Measurements from ENCODE around the gene MYO3B.

The MYO3B gene

GRCh38 chr2:170689481-170689880 is 511.5 kb downstream of the MYO3B start:
- CTCF ChIA-PET, result interaction anchor here (0.6 to 1.3 kb wide), 2 partner anchors 77 to 280 kb away, joined by 3 to 5 read pairs; no protein-coding TSS in a partner anchor
- POLR2A ChIA-PET, result no interaction called here
- Histone ChIP-seq H3K4me1 (ENCODE audit: control insufficient read depth, insufficient read depth, low read length) (no peaks in the 10 kb centered on the region), H3K36me3 (ENCODE audit: control insufficient read depth in 2 of 2, insufficient read depth in 1 of 2, low read length in 2 of 2) (no peaks in the 10 kb centered on the region), H3K27ac (ENCODE audit: extremely low read depth, low read depth, low read length) (no peak overlapping the region), H3K9me3 (ENCODE audit: control insufficient read depth, insufficient read depth, low read depth, low read length) (no peaks in the 10 kb centered on the region), H3K4me3 (ENCODE audit: low read depth, low read length) (no peak overlapping the region)
- TF ChIP-seq OSR2 (tag by site-specific recombination; IDR thresholded peaks at IDR 0.05) (no peak), ZNF843 (tag by site-specific recombination; IDR thresholded peaks at IDR 0.05) (no peak), ZNF146 (tag by site-specific recombination; IDR thresholded peaks at IDR 0.05) (no peak), ZNF266 (tag by site-specific recombination; IDR thresholded peaks at IDR 0.05; ENCODE audit: low read depth) (no peak), ZSCAN30 (tag by site-specific recombination; IDR thresholded peaks at IDR 0.05) (no peak), ZNF184 (tag by site-specific recombination; IDR thresholded peaks at IDR 0.05) (no peak), KLF1 (tag by site-specific recombination; IDR thresholded peaks at IDR 0.05) (no peak), ZNF26 (tag by site-specific recombination; IDR thresholded peaks at IDR 0.05) (no peak), ZNF658 (tag by site-specific recombination; IDR thresholded peaks at IDR 0.05) (no peak), FEZF1 (tag by site-specific recombination; IDR thresholded peaks at IDR 0.05) (no peak), ZNF140 (tag by site-specific recombination; IDR thresholded peaks at IDR 0.05) (no peak), ZNF777 (tag by site-specific recombination; IDR thresholded peaks at IDR 0.05; ENCODE audit: borderline replicate concordance) (no peak), ZNF530 (tag by site-specific recombination; IDR thresholded peaks at IDR 0.05; ENCODE audit: low read depth) (no peak), GLI4 (tag by site-specific recombination; IDR thresholded peaks at IDR 0.05) (no peak)
- TF ChIP-seq, protein P1, sequence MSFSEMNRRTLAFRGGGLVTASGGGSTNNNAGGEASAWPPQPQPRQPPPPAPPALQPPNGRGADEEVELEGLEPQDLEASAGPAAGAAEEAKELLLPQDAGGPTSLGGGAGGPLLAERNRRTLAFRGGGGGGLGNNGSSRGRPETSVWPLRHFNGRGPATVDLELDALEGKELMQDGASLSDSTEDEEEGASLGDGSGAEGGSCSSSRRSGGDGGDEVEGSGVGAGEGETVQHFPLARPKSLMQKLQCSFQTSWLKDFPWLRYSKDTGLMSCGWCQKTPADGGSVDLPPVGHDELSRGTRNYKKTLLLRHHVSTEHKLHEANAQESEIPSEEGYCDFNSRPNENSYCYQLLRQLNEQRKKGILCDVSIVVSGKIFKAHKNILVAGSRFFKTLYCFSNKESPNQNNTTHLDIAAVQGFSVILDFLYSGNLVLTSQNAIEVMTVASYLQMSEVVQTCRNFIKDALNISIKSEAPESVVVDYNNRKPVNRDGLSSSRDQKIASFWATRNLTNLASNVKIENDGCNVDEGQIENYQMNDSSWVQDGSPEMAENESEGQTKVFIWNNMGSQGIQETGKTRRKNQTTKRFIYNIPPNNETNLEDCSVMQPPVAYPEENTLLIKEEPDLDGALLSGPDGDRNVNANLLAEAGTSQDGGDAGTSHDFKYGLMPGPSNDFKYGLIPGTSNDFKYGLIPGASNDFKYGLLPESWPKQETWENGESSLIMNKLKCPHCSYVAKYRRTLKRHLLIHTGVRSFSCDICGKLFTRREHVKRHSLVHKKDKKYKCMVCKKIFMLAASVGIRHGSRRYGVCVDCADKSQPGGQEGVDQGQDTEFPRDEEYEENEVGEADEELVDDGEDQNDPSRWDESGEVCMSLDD (tag by site-specific recombination; IDR thresholded peaks at IDR 0.05), result no peak

GRCh38 chr2:170690640-170691039 is 512.7 kb downstream of the MYO3B start:
- POLR2A ChIA-PET, result no interaction called here
- Histone ChIP-seq H3K9me3 (ENCODE audit: control insufficient read depth, insufficient read depth, low read depth, low read length) (no peaks in the 10 kb centered on the region), H3K27ac (ENCODE audit: extremely low read depth, low read depth, low read length) (no peak overlapping the region), H3K4me1 (ENCODE audit: control insufficient read depth, insufficient read depth, low read length) (peaks cover 3% of the 10 kb centered on the region; the same call in 1 of the 2 replicates), H3K4me3 (ENCODE audit: low read depth, low read length) (no peak overlapping the region), H3K36me3 (ENCODE audit: control insufficient read depth in 2 of 2, insufficient read depth in 1 of 2, low read length in 2 of 2) (no peaks in the 10 kb centered on the region)
- CTCF ChIA-PET, result no interaction called here
- no peak for TF ChIP-seq IKZF3 (tag by site-specific recombination; IDR thresholded peaks at IDR 0.05)
- TF ChIP-seq, protein P2, sequence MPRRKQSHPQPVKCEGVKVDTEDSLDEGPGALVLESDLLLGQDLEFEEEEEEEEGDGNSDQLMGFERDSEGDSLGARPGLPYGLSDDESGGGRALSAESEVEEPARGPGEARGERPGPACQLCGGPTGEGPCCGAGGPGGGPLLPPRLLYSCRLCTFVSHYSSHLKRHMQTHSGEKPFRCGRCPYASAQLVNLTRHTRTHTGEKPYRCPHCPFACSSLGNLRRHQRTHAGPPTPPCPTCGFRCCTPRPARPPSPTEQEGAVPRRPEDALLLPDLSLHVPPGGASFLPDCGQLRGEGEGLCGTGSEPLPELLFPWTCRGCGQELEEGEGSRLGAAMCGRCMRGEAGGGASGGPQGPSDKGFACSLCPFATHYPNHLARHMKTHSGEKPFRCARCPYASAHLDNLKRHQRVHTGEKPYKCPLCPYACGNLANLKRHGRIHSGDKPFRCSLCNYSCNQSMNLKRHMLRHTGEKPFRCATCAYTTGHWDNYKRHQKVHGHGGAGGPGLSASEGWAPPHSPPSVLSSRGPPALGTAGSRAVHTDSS (tag by site-specific recombination; IDR thresholded peaks at IDR 0.05), result no peak
- TF ChIP-seq, protein P3, sequence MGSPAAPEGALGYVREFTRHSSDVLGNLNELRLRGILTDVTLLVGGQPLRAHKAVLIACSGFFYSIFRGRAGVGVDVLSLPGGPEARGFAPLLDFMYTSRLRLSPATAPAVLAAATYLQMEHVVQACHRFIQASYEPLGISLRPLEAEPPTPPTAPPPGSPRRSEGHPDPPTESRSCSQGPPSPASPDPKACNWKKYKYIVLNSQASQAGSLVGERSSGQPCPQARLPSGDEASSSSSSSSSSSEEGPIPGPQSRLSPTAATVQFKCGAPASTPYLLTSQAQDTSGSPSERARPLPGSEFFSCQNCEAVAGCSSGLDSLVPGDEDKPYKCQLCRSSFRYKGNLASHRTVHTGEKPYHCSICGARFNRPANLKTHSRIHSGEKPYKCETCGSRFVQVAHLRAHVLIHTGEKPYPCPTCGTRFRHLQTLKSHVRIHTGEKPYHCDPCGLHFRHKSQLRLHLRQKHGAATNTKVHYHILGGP (tag by site-specific recombination; IDR thresholded peaks at IDR 0.05), result no peak
- TF ChIP-seq ZNF221 (tag by site-specific recombination; IDR thresholded peaks at IDR 0.05; ENCODE audit: borderline replicate concordance), result no peak
- TF ChIP-seq ZNF350 (tag by site-specific recombination; IDR thresholded peaks at IDR 0.05), result no peak
- no peak for TF ChIP-seq ZNF791 (tag by site-specific recombination; IDR thresholded peaks at IDR 0.05)
- no peak for TF ChIP-seq ZNF184 (tag by site-specific recombination; IDR thresholded peaks at IDR 0.05)
- no peak for TF ChIP-seq ZFP69B (tag by site-specific recombination; IDR thresholded peaks at IDR 0.05)
- TF ChIP-seq ZBTB26 (tag by site-specific recombination; optimal IDR thresholded peaks at IDR 0.05), result no peak
- no peak for TF ChIP-seq ZNF560 (tag by site-specific recombination; IDR thresholded peaks at IDR 0.05; ENCODE audit: borderline replicate concordance)
- no peak for TF ChIP-seq ZNF132 (tag by site-specific recombination; IDR thresholded peaks at IDR 0.05; ENCODE audit: borderline replicate concordance)
- no peak for TF ChIP-seq ZNF114 (tag by site-specific recombination; IDR thresholded peaks at IDR 0.05)
- TF ChIP-seq, protein P4, sequence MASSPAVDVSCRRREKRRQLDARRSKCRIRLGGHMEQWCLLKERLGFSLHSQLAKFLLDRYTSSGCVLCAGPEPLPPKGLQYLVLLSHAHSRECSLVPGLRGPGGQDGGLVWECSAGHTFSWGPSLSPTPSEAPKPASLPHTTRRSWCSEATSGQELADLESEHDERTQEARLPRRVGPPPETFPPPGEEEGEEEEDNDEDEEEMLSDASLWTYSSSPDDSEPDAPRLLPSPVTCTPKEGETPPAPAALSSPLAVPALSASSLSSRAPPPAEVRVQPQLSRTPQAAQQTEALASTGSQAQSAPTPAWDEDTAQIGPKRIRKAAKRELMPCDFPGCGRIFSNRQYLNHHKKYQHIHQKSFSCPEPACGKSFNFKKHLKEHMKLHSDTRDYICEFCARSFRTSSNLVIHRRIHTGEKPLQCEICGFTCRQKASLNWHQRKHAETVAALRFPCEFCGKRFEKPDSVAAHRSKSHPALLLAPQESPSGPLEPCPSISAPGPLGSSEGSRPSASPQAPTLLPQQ (tag by site-specific recombination; IDR thresholded peaks at IDR 0.05), result no peak

Measured in HEK293 (cell line).